Measurements from ENCODE around the gene LRRC8E.

Gene LRRC8E

GRCh38 chr19:7846155-7846646, 42.1 kb upstream of the LRRC8E start:
- Histone ChIP-seq H3K4me3 (ENCODE audit: low read length in 2 of 2) (no peak overlapping the region), H3K9me3 (ENCODE audit: control insufficient read depth in 2 of 2, low read length in 2 of 2) (no peaks in the 10 kb centered on the region), H3K27ac (ENCODE audit: low read depth in 2 of 2, low read length in 2 of 2) (no peak overlapping the region), H3K27me3 (ENCODE audit: control insufficient read depth in 2 of 2, insufficient read depth in 2 of 2, low read length in 2 of 2) (no peaks in the 10 kb centered on the region), H3K36me3 (ENCODE audit: control insufficient read depth in 2 of 2, insufficient read depth in 2 of 2, low read length in 2 of 2) (no peaks in the 10 kb centered on the region), H3K4me1 (ENCODE audit: control insufficient read depth in 2 of 2, insufficient read depth in 2 of 2, low read length in 2 of 2) (peaks cover 0 to 3% of the 10 kb centered on the region in 2 donors), H3K9ac (ENCODE audit: low read depth in 1 of 2, low read length in 2 of 2) (no peak overlapping the region)

GRCh38 chr19:7847664-7848063, 40.6 kb upstream of the LRRC8E start:
- no peaks in the 10 kb centered on the region for H3K36me3 ChIP-seq (ENCODE audit: control insufficient read depth in 2 of 2, insufficient read depth in 2 of 2, low read length in 2 of 2)
- H3K27me3 ChIP-seq (ENCODE audit: control insufficient read depth in 2 of 2, insufficient read depth in 2 of 2, low read length in 2 of 2) = no peaks in the 10 kb centered on the region
- peaks cover 0 to 3% of the 10 kb centered on the region in 2 donors for H3K4me1 ChIP-seq (ENCODE audit: control insufficient read depth in 2 of 2, insufficient read depth in 2 of 2, low read length in 2 of 2)
- no peak overlapping the region for H3K27ac ChIP-seq (ENCODE audit: low read depth in 2 of 2, low read length in 2 of 2)
- no peak overlapping the region for H3K4me3 ChIP-seq (ENCODE audit: low read length in 2 of 2)
- no peak overlapping the region for H3K9ac ChIP-seq (ENCODE audit: low read depth in 1 of 2, low read length in 2 of 2)
- no peaks in the 10 kb centered on the region for H3K9me3 ChIP-seq (ENCODE audit: control insufficient read depth in 2 of 2, low read length in 2 of 2)

- Histone ChIP-seq H3K36me3 (ENCODE audit: control insufficient read depth in 2 of 2, insufficient read depth in 2 of 2, low read length in 2 of 2) (no peaks in the 10 kb centered on the region), H3K9ac (ENCODE audit: low read depth in 1 of 2, low read length in 2 of 2) (no peak overlapping the region), H3K4me3 (ENCODE audit: low read length in 2 of 2) (no peak overlapping the region), H3K4me1 (ENCODE audit: control insufficient read depth in 2 of 2, insufficient read depth in 2 of 2, low read length in 2 of 2) (peaks cover 6 to 11% of the 10 kb centered on the region in 2 donors), H3K27me3 (ENCODE audit: control insufficient read depth in 2 of 2, insufficient read depth in 2 of 2, low read length in 2 of 2) (no peaks in the 10 kb centered on the region), H3K27ac (ENCODE audit: low read depth in 2 of 2, low read length in 2 of 2) (no peak overlapping the region), H3K9me3 (ENCODE audit: control insufficient read depth in 2 of 2, low read length in 2 of 2) (no peaks in the 10 kb centered on the region)
These were observed 39.4 kb upstream of the LRRC8E start for GRCh38 chr19:7848779-7849457.

GRCh38 chr19:7849631-7849999, 38.7 kb upstream of the LRRC8E start:
- Histone ChIP-seq H3K36me3 (ENCODE audit: control insufficient read depth in 2 of 2, insufficient read depth in 2 of 2, low read length in 2 of 2) (no peaks in the 10 kb centered on the region), H3K9ac (ENCODE audit: low read depth in 1 of 2, low read length in 2 of 2) (no peak overlapping the region), H3K4me1 (ENCODE audit: control insufficient read depth in 2 of 2, insufficient read depth in 2 of 2, low read length in 2 of 2) (peaks cover 6 to 11% of the 10 kb centered on the region in 2 donors)

GRCh38 chr19:7850000-7850813, 38.1 kb upstream of the LRRC8E start:
- no peak overlapping the region for H3K4me3 ChIP-seq (ENCODE audit: low read length in 2 of 2)
- H3K27me3 ChIP-seq (ENCODE audit: control insufficient read depth in 2 of 2, insufficient read depth in 2 of 2, low read length in 2 of 2) = no peaks in the 10 kb centered on the region
- no peak overlapping the region for H3K9ac ChIP-seq (ENCODE audit: low read depth in 1 of 2, low read length in 2 of 2)
- H3K4me1 ChIP-seq (ENCODE audit: control insufficient read depth in 2 of 2, insufficient read depth in 2 of 2, low read length in 2 of 2) = peaks cover 6 to 11% of the 10 kb centered on the region in 2 donors
- H3K27ac ChIP-seq (ENCODE audit: low read depth in 2 of 2, low read length in 2 of 2) = no peak overlapping the region
- no peaks in the 10 kb centered on the region for H3K9me3 ChIP-seq (ENCODE audit: control insufficient read depth in 2 of 2, low read length in 2 of 2)
- no peaks in the 10 kb centered on the region for H3K36me3 ChIP-seq (ENCODE audit: control insufficient read depth in 2 of 2, insufficient read depth in 2 of 2, low read length in 2 of 2)

More at GRCh38 chr19:7849631-7849999, 38.7 kb upstream of the LRRC8E start:
- Histone ChIP-seq H3K9me3 (ENCODE audit: control insufficient read depth in 2 of 2, low read length in 2 of 2) (no peaks in the 10 kb centered on the region), H3K27me3 (ENCODE audit: control insufficient read depth in 2 of 2, insufficient read depth in 2 of 2, low read length in 2 of 2) (no peaks in the 10 kb centered on the region), H3K27ac (ENCODE audit: low read depth in 2 of 2, low read length in 2 of 2) (no peak overlapping the region), H3K4me3 (ENCODE audit: low read length in 2 of 2) (no peak overlapping the region)

- Histone ChIP-seq H3K27me3 (ENCODE audit: control insufficient read depth in 2 of 2, insufficient read depth in 2 of 2, low read length in 2 of 2) (no peaks in the 10 kb centered on the region), H3K4me3 (ENCODE audit: low read length in 2 of 2) (no peak overlapping the region), H3K9me3 (ENCODE audit: control insufficient read depth in 2 of 2, low read length in 2 of 2) (no peaks in the 10 kb centered on the region), H3K4me1 (ENCODE audit: control insufficient read depth in 2 of 2, insufficient read depth in 2 of 2, low read length in 2 of 2) (peaks cover 6 to 11% of the 10 kb centered on the region in 2 donors), H3K36me3 (ENCODE audit: control insufficient read depth in 2 of 2, insufficient read depth in 2 of 2, low read length in 2 of 2) (no peaks in the 10 kb centered on the region), H3K27ac (ENCODE audit: low read depth in 2 of 2, low read length in 2 of 2) (no peak overlapping the region), H3K9ac (ENCODE audit: low read depth in 1 of 2, low read length in 2 of 2) (no peak overlapping the region)
These were observed 37.2 kb upstream of the LRRC8E start for GRCh38 chr19:7850945-7851622.

GRCh38 chr19:7851623-7852500, 36.4 kb upstream of the LRRC8E start:
- Histone ChIP-seq H3K36me3 (ENCODE audit: control insufficient read depth in 2 of 2, insufficient read depth in 2 of 2, low read length in 2 of 2) (no peaks in the 10 kb centered on the region), H3K27me3 (ENCODE audit: control insufficient read depth in 2 of 2, insufficient read depth in 2 of 2, low read length in 2 of 2) (no peaks in the 10 kb centered on the region), H3K4me1 (ENCODE audit: control insufficient read depth in 2 of 2, insufficient read depth in 2 of 2, low read length in 2 of 2) (peaks cover 6 to 11% of the 10 kb centered on the region in 2 donors), H3K9ac (ENCODE audit: low read depth in 1 of 2, low read length in 2 of 2) (no peak overlapping the region), H3K4me3 (ENCODE audit: low read length in 2 of 2) (no peak overlapping the region), H3K9me3 (ENCODE audit: control insufficient read depth in 2 of 2, low read length in 2 of 2) (no peaks in the 10 kb centered on the region), H3K27ac (ENCODE audit: low read depth in 2 of 2, low read length in 2 of 2) (no peak overlapping the region)

- H3K9me3 ChIP-seq (ENCODE audit: control insufficient read depth in 2 of 2, low read length in 2 of 2) = no peaks in the 10 kb centered on the region
- peak overlapping the region in 1 of 2 donors; percentile 31 for H3K9ac ChIP-seq (ENCODE audit: low read depth in 1 of 2, low read length in 2 of 2)
- peak overlapping the region; percentile 34 to 58 for H3K27ac ChIP-seq (ENCODE audit: low read depth in 2 of 2, low read length in 2 of 2)
- peaks cover 0 to 2% of the 10 kb centered on the region in 2 donors for H3K27me3 ChIP-seq (ENCODE audit: control insufficient read depth in 2 of 2, insufficient read depth in 2 of 2, low read length in 2 of 2)
- no peaks in the 10 kb centered on the region for H3K36me3 ChIP-seq (ENCODE audit: control insufficient read depth in 2 of 2, insufficient read depth in 2 of 2, low read length in 2 of 2)
- peaks cover 6 to 11% of the 10 kb centered on the region in 2 donors for H3K4me1 ChIP-seq (ENCODE audit: control insufficient read depth in 2 of 2, insufficient read depth in 2 of 2, low read length in 2 of 2)
- no peak overlapping the region for H3K4me3 ChIP-seq (ENCODE audit: low read length in 2 of 2)
These were observed 35.2 kb upstream of the LRRC8E start for GRCh38 chr19:7852851-7853769.

- peaks cover 6 to 11% of the 10 kb centered on the region in 2 donors for H3K4me1 ChIP-seq (ENCODE audit: control insufficient read depth in 2 of 2, insufficient read depth in 2 of 2, low read length in 2 of 2)
- peaks cover 0 to 2% of the 10 kb centered on the region in 2 donors for H3K27me3 ChIP-seq (ENCODE audit: control insufficient read depth in 2 of 2, insufficient read depth in 2 of 2, low read length in 2 of 2)
- H3K27ac ChIP-seq (ENCODE audit: low read depth in 2 of 2, low read length in 2 of 2) = peak overlapping the region; percentile 34 to 58
- H3K9ac ChIP-seq (ENCODE audit: low read depth in 1 of 2, low read length in 2 of 2) = peak overlapping the region in 1 of 2 donors; percentile 31
- no peaks in the 10 kb centered on the region for H3K36me3 ChIP-seq (ENCODE audit: control insufficient read depth in 2 of 2, insufficient read depth in 2 of 2, low read length in 2 of 2)
- no peak overlapping the region for H3K4me3 ChIP-seq (ENCODE audit: low read length in 2 of 2)
- H3K9me3 ChIP-seq (ENCODE audit: control insufficient read depth in 2 of 2, low read length in 2 of 2) = no peaks in the 10 kb centered on the region
These were observed 34.6 kb upstream of the LRRC8E start for GRCh38 chr19:7853770-7854128.
